A549 (cell line): ENCODE data around the gene ANGEL2. TPM values are rescaled to one million over a fixed set of nuclear protein-coding genes. Genes with fewer than 3 reads are reported as not detected.
"Not testable (repeated sequence)": the region's sequence is repeated elsewhere in the genome, so short reads cannot be mapped to it uniquely, and the experiment has no call there.

Source experiments
- ATAC-seq, 2 experiments: fragments of 200-7000 bp in 1 of 2; fragments of >200 bp in 1 of 2; cut with Nextera tagmentation in 1 of 2; cut with Tn5 transposase in 1 of 2; 3 replicates each; pipeline versions ENCODE4 v1.8.0 to v1.9.1; 2018 to 2020; ENCODE audit warnings: mild to moderate bottlenecking in 1 of 2, moderate library complexity in 1 of 2
- CTCF ChIA-PET: fragments of 300-600 bp; sonication (Branson Sonifier 250); formaldehyde crosslinking; extraction: SDS; loops from one replicate; lab custom pipeline; 2021; ENCODE audit warnings: antibody characterized with exemption, inconsistent platforms; lab: Yijun Ruan, JAX
- POLR2A ChIA-PET: fragments of 350-600 bp; formaldehyde crosslinking; extraction: SDS; loops from one replicate; lab custom pipeline; 2021; ENCODE audit warnings: antibody characterized with exemption, inconsistent platforms; lab: Yijun Ruan, JAX
- DNase-seq, 2 experiments: peaks; one replicate each; pipeline versions ENCODE4 v3.0.0 to v3.0.0-alpha.2; 2011 to 2016; ENCODE audit warnings: low read depth in 1 of 2, low spot score in 1 of 2
- FAIRE-seq: peaks from 2 replicates; lab custom pipeline; 2011; peaks lifted over from hg19 to GRCh38; lab: Jason Lieb, UNC
- H3K27ac ChIP-seq, 2 experiments: fragments of >200 bp; sonication (Bioruptor Twin); formaldehyde crosslinking; 3 replicates each; pipeline ENCODE4 v1.5.1; 2016 to 2017
- H3K4me1 ChIP-seq: fragments of >200 bp; sonication (Bioruptor Twin); formaldehyde crosslinking; 3 replicates; pipeline ENCODE4 v1.6.1; 2016
- H3K4me2 ChIP-seq: fragments of >200 bp; sonication (Bioruptor Twin); formaldehyde crosslinking; 3 replicates; pipeline ENCODE4 v1.6.1; 2016
- H3K4me3 ChIP-seq: fragments of >200 bp; sonication (Bioruptor Twin); formaldehyde crosslinking; 3 replicates; pipeline ENCODE4 v1.5.1; 2016
- H3K9me3 ChIP-seq: fragments of >200 bp; sonication (Bioruptor Twin); formaldehyde crosslinking; 3 replicates; pipeline ENCODE4 v1.6.1; 2016
- BHLHE40 ChIP-seq: IDR thresholded peaks from 2 replicates; pipeline ENCODE4 v1.6.1; 2012; ENCODE audit warnings: low read depth, low read length, inconsistent platforms
- CBX2 ChIP-seq: fragments of 200-600 bp; sonication (generic); IDR thresholded peaks from 2 replicates; pipeline ENCODE4 v1.6.1; 2016; ENCODE audit warnings: low read depth, mild to moderate bottlenecking, borderline replicate concordance
- CTCF ChIP-seq: fragments of >200 bp; sonication (Bioruptor Twin); formaldehyde crosslinking; IDR thresholded peaks from 3 replicates; pipeline ENCODE4 v1.5.1; 2016
- EHF ChIP-seq: fragments of 250-450 bp; sonication (Bioruptor Pico); IDR thresholded peaks from 2 replicates; pipeline ENCODE4 v1.5.0; 2020; ENCODE audit warnings: mild to moderate bottlenecking
- ESRRA ChIP-seq: fragments of 150-350 bp; IDR thresholded peaks from 2 replicates; pipeline ENCODE4 v1.6.1; 2014; ENCODE audit warnings: mild to moderate bottlenecking, low read length, borderline replicate concordance
- FOSB ChIP-seq: fragments of 250-450 bp; sonication (Bioruptor Pico); IDR thresholded peaks from 2 replicates; pipeline ENCODE4 v1.5.0; 2020; ENCODE audit warnings: mild to moderate bottlenecking, moderate library complexity
- FOSL2 ChIP-seq, 2 experiments: fragments of 450-650 bp in 1 of 2; fragments of >200 bp in 1 of 2; sonication (Bioruptor Twin) in 1 of 2; formaldehyde crosslinking; IDR thresholded peaks; 2 replicates each; pipeline versions ENCODE4 v1.5.0 to v1.6.1; 2016 to 2020; ENCODE audit warnings: mild to moderate bottlenecking in 1 of 2, moderate library complexity in 1 of 2
- HDAC2 ChIP-seq: fragments of 200-600 bp; sonication (generic); IDR thresholded peaks from 2 replicates; pipeline ENCODE4 v1.6.1; 2016
- HOXA7 ChIP-seq: fragments of 250-450 bp; sonication (Bioruptor Pico); IDR thresholded peaks from 2 replicates; pipeline ENCODE4 v1.5.0; 2020; ENCODE audit warnings: mild to moderate bottlenecking, moderate library complexity
- JUN ChIP-seq, 2 experiments: fragments of >200 bp; sonication (Bioruptor Twin); formaldehyde crosslinking; IDR thresholded peaks; 2 replicates in 1 of 2; 3 replicates in 1 of 2; pipeline ENCODE4 v1.6.1; 2016 to 2017
- KDM1A ChIP-seq: fragments of 200-600 bp; sonication (generic); IDR thresholded peaks from 2 replicates; pipeline ENCODE4 v1.6.1; 2016; ENCODE audit warnings: low read depth, mild to moderate bottlenecking
- MAFK ChIP-seq: fragments of 450-650 bp; IDR thresholded peaks from 2 replicates; pipeline ENCODE4 v1.6.1; 2014; ENCODE audit not compliant: partially characterized antibody
- MAX ChIP-seq: IDR thresholded peaks from 2 replicates; pipeline ENCODE4 v1.6.1; 2012
- NFE2L2 ChIP-seq: fragments of 150-350 bp; conservative IDR thresholded peaks from 2 replicates; pipeline ENCODE4 v1.6.1; 2014; ENCODE audit warnings: low read length
- NR3C1 ChIP-seq: fragments of >200 bp; sonication (Bioruptor Twin); formaldehyde crosslinking; IDR thresholded peaks from 3 replicates; pipeline ENCODE4 v1.6.1; 2017
- PBX3 ChIP-seq: IDR thresholded peaks from 2 replicates; pipeline ENCODE4 v1.6.1; 2012
- RAD21 ChIP-seq, 2 experiments: fragments of >200 bp in 1 of 2; sonication (Bioruptor Twin) in 1 of 2; formaldehyde crosslinking in 1 of 2; IDR thresholded peaks in 1 of 2; conservative IDR thresholded peaks in 1 of 2; 2 replicates in 1 of 2; 3 replicates in 1 of 2; pipeline ENCODE4 v1.6.1; 2012 to 2018; ENCODE audit warnings: inconsistent platforms in 1 of 2
- RNF2 ChIP-seq: fragments of 200-600 bp; sonication (generic); IDR thresholded peaks from 2 replicates; pipeline ENCODE4 v1.6.1; 2016; ENCODE audit warnings: low read depth, mild to moderate bottlenecking, antibody characterized with exemption, moderate library complexity, borderline replicate concordance
- TFCP2L1 ChIP-seq: fragments of 250-450 bp; sonication (Bioruptor Pico); IDR thresholded peaks from 2 replicates; pipeline ENCODE4 v1.5.0; 2021; ENCODE audit warnings: mild to moderate bottlenecking
- USF2 ChIP-seq: fragments of 450-650 bp; IDR thresholded peaks from 2 replicates; pipeline ENCODE4 v1.6.1; 2014; ENCODE audit warnings: antibody characterized with exemption
- ZC3H11A ChIP-seq: fragments of 450-650 bp; IDR thresholded peaks from 2 replicates; pipeline ENCODE4 v1.6.1; 2014; ENCODE audit warnings: antibody characterized with exemption, mild to moderate bottlenecking
- ZSCAN20 ChIP-seq: fragments of 250-450 bp; sonication (Bioruptor Pico); IDR thresholded peaks from 2 replicates; pipeline ENCODE4 v1.8.0; 2022; ENCODE audit warnings: mild to moderate bottlenecking, moderate library complexity
- WGBS: methylation state at CpG from one replicate; pipeline ENCODE4 v1.1.6; 2017; ENCODE audit errors: missing lambda C conversion rate; 5-methylcytosine and 5-hydroxymethylcytosine counted together
- polyA plus RNA-seq, 4 experiments: library from polyadenylated mRNA; depleted of rRNA in 3 of 4; stranded (reverse); fragments of >200 nt; fragmentation: RNase III in 1 of 4; extraction: RNeasy Plus Mini Kit Qiagen cat#74134 plus additional on column Dnase treatment in 1 of 4; gene quantifications; 2 replicates in 3 of 4; 3 replicates in 1 of 4; pipeline ENCODE4 v1.2.3, GENCODE V29; 2011 to 2017
- TF ChIP-seq, protein P1 (sequence below): IDR thresholded peaks from 2 replicates; pipeline ENCODE4 v1.6.1; 2012; ENCODE audit warnings: low read depth, borderline replicate concordance
- TF ChIP-seq, protein P2 (sequence below): fragments of 150-350 bp; IDR thresholded peaks from 2 replicates; pipeline ENCODE4 v1.6.1; 2014; ENCODE audit warnings: low read depth, mild to moderate bottlenecking, low read length
- TF ChIP-seq, protein P3 (sequence below): fragments of 200-600 bp; sonication (generic); IDR thresholded peaks from 2 replicates; pipeline ENCODE4 v1.6.1; 2016; ENCODE audit warnings: antibody characterized with exemption, mild to moderate bottlenecking, moderate library complexity

Gene ANGEL2
- polyA plus RNA-seq, 2 of the 4 experiments (the other 2 are of a cell fraction) = 20.4 to 38.9 TPM

DNA sequence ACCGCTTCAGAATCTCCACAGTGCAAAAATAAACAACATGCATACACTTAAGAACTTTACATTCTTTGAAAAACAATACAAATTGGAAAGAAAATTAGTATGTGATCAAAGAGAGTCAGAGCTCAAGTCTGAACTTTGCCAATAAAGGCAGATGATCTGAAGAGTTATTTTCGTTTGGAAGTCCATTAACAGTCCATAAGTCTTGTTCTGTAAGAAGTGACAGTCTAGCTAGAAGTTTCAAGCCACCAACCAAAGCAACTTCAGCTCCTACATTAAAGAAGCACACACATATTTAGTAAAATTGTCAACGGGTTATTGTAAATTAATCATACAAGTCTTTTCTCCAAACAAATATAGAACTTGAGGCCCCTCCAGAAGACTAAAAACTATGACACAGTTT, 20.7 kb downstream of the ANGEL2 start:
- Histone ChIP-seq H3K4me2 (no peak overlapping the region), H3K27ac (peak overlapping the region; percentile 49; a peak in 3 of 6 replicates), H3K4me3 (no peak overlapping the region), H3K4me1 (peaks cover 18% of the 10 kb centered on the region), H3K9me3 (no peaks in the 10 kb centered on the region)
- ATAC-seq (no peak), DNase-seq (no peak), FAIRE-seq (no peak)
- ChIA-PET POLR2A (no interaction called here), CTCF (interaction anchor here (0.6 to 4.8 kb wide), 47 partner anchors 9 to 587 kb away, joined by 3 to 35 read pairs (median 5); partner anchors contain the start of gene ATF3)
- TF ChIP-seq MAFK (no peak), CBX2 (no peak), USF2 (no peak), FOSB (CRISPR knock-in tag) (no peak), EHF (no peak), NFE2L2 (no peak), ESRRA (no peak), ZC3H11A (no peak), CTCF (no peak), KDM1A (no peak), BHLHE40 (no peak), ZSCAN20 (CRISPR knock-in tag) (no peak), NR3C1 (no peak), RAD21 (conservative IDR thresholded peaks at IDR 0.05 in 1 of 2, IDR thresholded peaks at IDR 0.05 in 1 of 2) (no peak)
- TF ChIP-seq, protein P1, sequence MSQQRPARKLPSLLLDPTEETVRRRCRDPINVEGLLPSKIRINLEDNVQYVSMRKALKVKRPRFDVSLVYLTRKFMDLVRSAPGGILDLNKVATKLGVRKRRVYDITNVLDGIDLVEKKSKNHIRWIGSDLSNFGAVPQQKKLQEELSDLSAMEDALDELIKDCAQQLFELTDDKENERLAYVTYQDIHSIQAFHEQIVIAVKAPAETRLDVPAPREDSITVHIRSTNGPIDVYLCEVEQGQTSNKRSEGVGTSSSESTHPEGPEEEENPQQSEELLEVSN = no peak
- 80% methylated on average over 3 of the region's 3 CpGs for WGBS

- POLR2A ChIA-PET = not testable (repeated sequence)
- H3K4me1 ChIP-seq = peaks cover 21% of the 10 kb centered on the region
Measured at GRCh38 chr1:212993960-212994359, 21.7 kb downstream of the ANGEL2 start.

DNA sequence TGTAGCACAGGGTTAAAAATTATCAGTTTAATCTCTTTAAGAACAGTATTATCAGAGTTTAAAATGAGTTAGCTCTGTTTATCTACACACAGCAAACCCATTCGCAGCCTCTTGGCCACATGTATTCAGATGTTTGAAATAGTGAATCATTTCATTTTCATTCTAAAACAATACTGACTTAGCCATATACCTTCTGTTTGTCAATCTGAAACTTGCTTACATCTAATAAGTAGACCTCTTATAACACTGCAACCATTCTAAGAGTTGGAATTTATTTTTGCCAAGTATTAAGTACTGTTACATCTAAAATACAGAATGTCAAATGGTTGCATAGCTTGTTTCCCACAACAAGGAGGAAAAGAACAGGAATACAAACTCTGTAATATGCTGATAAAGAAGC, 25.4 kb downstream of the ANGEL2 start:
- Histone ChIP-seq H3K27ac (no peak overlapping the region), H3K4me3 (no peak overlapping the region), H3K9me3 (no peaks in the 10 kb centered on the region), H3K4me2 (no peak overlapping the region), H3K4me1 (peaks cover 37% of the 10 kb centered on the region)
- ChIA-PET CTCF (interaction anchor here (0.6 kb wide), 1 partner anchor 291 kb away, joined by 3 read pairs; no protein-coding TSS in a partner anchor), POLR2A (interaction anchor here (0.7 kb wide), 1 partner anchor 98 kb away, joined by 3 read pairs; no protein-coding TSS in a partner anchor)
- no peak for ATAC-seq
- FAIRE-seq = peak; percentile 49
- DNase-seq = no peak
- 66% methylated on average over 1 of the region's 1 CpG for WGBS
- TF ChIP-seq, protein P2, sequence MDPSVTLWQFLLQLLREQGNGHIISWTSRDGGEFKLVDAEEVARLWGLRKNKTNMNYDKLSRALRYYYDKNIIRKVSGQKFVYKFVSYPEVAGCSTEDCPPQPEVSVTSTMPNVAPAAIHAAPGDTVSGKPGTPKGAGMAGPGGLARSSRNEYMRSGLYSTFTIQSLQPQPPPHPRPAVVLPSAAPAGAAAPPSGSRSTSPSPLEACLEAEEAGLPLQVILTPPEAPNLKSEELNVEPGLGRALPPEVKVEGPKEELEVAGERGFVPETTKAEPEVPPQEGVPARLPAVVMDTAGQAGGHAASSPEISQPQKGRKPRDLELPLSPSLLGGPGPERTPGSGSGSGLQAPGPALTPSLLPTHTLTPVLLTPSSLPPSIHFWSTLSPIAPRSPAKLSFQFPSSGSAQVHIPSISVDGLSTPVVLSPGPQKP = no peak
- TF ChIP-seq, protein P3, sequence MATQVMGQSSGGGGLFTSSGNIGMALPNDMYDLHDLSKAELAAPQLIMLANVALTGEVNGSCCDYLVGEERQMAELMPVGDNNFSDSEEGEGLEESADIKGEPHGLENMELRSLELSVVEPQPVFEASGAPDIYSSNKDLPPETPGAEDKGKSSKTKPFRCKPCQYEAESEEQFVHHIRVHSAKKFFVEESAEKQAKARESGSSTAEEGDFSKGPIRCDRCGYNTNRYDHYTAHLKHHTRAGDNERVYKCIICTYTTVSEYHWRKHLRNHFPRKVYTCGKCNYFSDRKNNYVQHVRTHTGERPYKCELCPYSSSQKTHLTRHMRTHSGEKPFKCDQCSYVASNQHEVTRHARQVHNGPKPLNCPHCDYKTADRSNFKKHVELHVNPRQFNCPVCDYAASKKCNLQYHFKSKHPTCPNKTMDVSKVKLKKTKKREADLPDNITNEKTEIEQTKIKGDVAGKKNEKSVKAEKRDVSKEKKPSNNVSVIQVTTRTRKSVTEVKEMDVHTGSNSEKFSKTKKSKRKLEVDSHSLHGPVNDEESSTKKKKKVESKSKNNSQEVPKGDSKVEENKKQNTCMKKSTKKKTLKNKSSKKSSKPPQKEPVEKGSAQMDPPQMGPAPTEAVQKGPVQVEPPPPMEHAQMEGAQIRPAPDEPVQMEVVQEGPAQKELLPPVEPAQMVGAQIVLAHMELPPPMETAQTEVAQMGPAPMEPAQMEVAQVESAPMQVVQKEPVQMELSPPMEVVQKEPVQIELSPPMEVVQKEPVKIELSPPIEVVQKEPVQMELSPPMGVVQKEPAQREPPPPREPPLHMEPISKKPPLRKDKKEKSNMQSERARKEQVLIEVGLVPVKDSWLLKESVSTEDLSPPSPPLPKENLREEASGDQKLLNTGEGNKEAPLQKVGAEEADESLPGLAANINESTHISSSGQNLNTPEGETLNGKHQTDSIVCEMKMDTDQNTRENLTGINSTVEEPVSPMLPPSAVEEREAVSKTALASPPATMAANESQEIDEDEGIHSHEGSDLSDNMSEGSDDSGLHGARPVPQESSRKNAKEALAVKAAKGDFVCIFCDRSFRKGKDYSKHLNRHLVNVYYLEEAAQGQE = no peak
- TF ChIP-seq PBX3 (no peak), RAD21 (conservative IDR thresholded peaks at IDR 0.05 in 1 of 2, IDR thresholded peaks at IDR 0.05 in 1 of 2) (no peak), JUN (IDR thresholded peaks at IDR 0.05) (no peak), HOXA7 (CRISPR knock-in tag) (no peak), RNF2 (no peak), TFCP2L1 (CRISPR knock-in tag) (no peak), HDAC2 (no peak), FOSL2 (IDR thresholded peaks at IDR 0.05) (no peak), FOSL2 (CRISPR knock-in tag; IDR thresholded peaks at IDR 0.05) (no peak), MAX (no peak), MAFK (no peak)

More at GRCh38 chr1:212993960-212994359, 21.7 kb downstream of the ANGEL2 start:
- not testable (repeated sequence) for DNase-seq, H3K4me2 ChIP-seq, ATAC-seq, H3K9me3 ChIP-seq, FAIRE-seq, H3K4me3 ChIP-seq
- H3K27ac ChIP-seq = peak overlapping the region in 1 of 2 experiments; percentile 6; a peak in 1 of 6 replicates
- CTCF ChIA-PET = interaction anchor here (1.0 to 4.8 kb wide), 14 partner anchors 9 to 538 kb away, joined by 3 to 35 read pairs (median 6); no protein-coding TSS in a partner anchor
- 94% methylated on average over 8 of the region's 8 CpGs for WGBS
